H1 (cell line): ENCODE measurements around the gene SUPT4H1. TPM values are rescaled to one million over a fixed set of nuclear protein-coding genes. Genes with fewer than 3 reads are reported as not detected.
A peak's percentile ranks its signal among the peaks of the same experiment; 100 is the strongest.

ENCODE experiments used
- CTCF ChIA-PET: fragments of 300-600 bp; sonication (Branson Sonifier 250); formaldehyde crosslinking; loops from one replicate; lab custom pipeline; 2021; ENCODE audit not compliant: partially characterized antibody; lab: Charles Lee
- POLR2A ChIA-PET: fragments of 300-600 bp; sonication (Branson Sonifier 250); formaldehyde crosslinking; loops from one replicate; lab custom pipeline; 2021; ENCODE audit warnings: inconsistent platforms; ENCODE audit not compliant: partially characterized antibody; lab: Charles Lee
- DNase-seq, 2 experiments: peaks; one replicate each; pipeline versions ENCODE4 v3.0.0 to v3.0.0-alpha.2; 2010 to 2022; ENCODE audit warnings: low spot score in 2 of 2, low read depth in 1 of 2, mixed read lengths in 1 of 2
- FAIRE-seq: peaks from 2 replicates; lab custom pipeline; 2011; peaks lifted over from hg19 to GRCh38; lab: Jason Lieb, UNC
- H2AFZ ChIP-seq: 2 replicates; pipeline ENCODE4 v1.8.1; 2012; ENCODE audit warnings: low read length, inconsistent platforms
- H2AK5ac ChIP-seq: 2 replicates; pipeline ENCODE4 v1.6.1; 2013; ENCODE audit warnings: low read depth, low read length
- H2BK120ac ChIP-seq: replicated peaks from 2 replicates; pipeline ENCODE3; 2013; ENCODE audit warnings: low read depth, low read length, inconsistent platforms
- H2BK12ac ChIP-seq: 2 replicates; pipeline ENCODE4 v1.6.1; 2013; ENCODE audit warnings: low read depth, low read length
- H2BK15ac ChIP-seq: 2 replicates; pipeline ENCODE4 v1.6.1; 2013; ENCODE audit warnings: low read length
- H2BK20ac ChIP-seq: 2 replicates; pipeline ENCODE4 v1.6.1; 2013; ENCODE audit warnings: low read length
- H2BK5ac ChIP-seq: 2 replicates; pipeline ENCODE4 v1.6.1; 2013; ENCODE audit warnings: low read depth, low read length
- H3K14ac ChIP-seq: 2 replicates; pipeline ENCODE4 v1.6.1; 2013; ENCODE audit warnings: inconsistent platforms; ENCODE audit not compliant: insufficient read length
- H3K18ac ChIP-seq: 2 replicates; pipeline ENCODE4 v1.6.1; 2013; ENCODE audit warnings: low read length; ENCODE audit errors: extremely low read depth
- H3K23ac ChIP-seq: 2 replicates; pipeline ENCODE4 v1.6.1; 2013; ENCODE audit warnings: inconsistent platforms; ENCODE audit not compliant: insufficient read length
- H3K23me2 ChIP-seq: 2 replicates; pipeline ENCODE4 v1.6.1; 2013; ENCODE audit warnings: low read depth, low read length
- H3K27ac ChIP-seq: 2 replicates; pipeline ENCODE4 v1.6.1; 2011; ENCODE audit warnings: low read depth, low read length, inconsistent platforms
- H3K27me3 ChIP-seq, 4 experiments: replicated peaks in 1 of 4; 1 replicate in 1 of 4; 2 replicates in 3 of 4; pipeline versions ENCODE4 v1.6.1 to v1.8.1; 2011 to 2013; ENCODE audit warnings: low read length in 3 of 4, mild to moderate bottlenecking in 3 of 4, inconsistent platforms in 2 of 4, mixed read lengths in 2 of 4, moderate library complexity in 1 of 4; ENCODE audit not compliant: control insufficient read depth in 3 of 4, insufficient read depth in 3 of 4; ENCODE audit errors: extremely low read depth in 1 of 4
- H3K36me3 ChIP-seq, 4 experiments: 2 replicates each; pipeline versions ENCODE4 v1.6.1 to v1.8.1; 2011 to 2013; ENCODE audit warnings: mild to moderate bottlenecking in 4 of 4, low read length in 3 of 4, moderate library complexity in 2 of 4, control low read depth in 1 of 4, inconsistent platforms in 1 of 4; ENCODE audit not compliant: insufficient read depth in 4 of 4, control insufficient read depth in 2 of 4
- H3K4ac ChIP-seq: replicated peaks from 2 replicates; pipeline ENCODE3; 2013; ENCODE audit warnings: low read length, low read depth, mixed read lengths, inconsistent platforms; ENCODE audit not compliant: insufficient read length
- H3K4me1 ChIP-seq, 4 experiments: replicated peaks in 1 of 4; 1 replicate in 1 of 4; 2 replicates in 3 of 4; pipeline versions ENCODE4 v1.6.1 to v1.8.1; 2011 to 2013; ENCODE audit warnings: low read length in 3 of 4, inconsistent platforms in 2 of 4, mixed read lengths in 1 of 4; ENCODE audit not compliant: insufficient read depth in 4 of 4, control insufficient read depth in 3 of 4
- H3K4me2 ChIP-seq, 2 experiments: 2 replicates each; pipeline versions ENCODE4 v1.6.1 to v1.8.1; 2011 to 2013; ENCODE audit warnings: low read depth in 2 of 2, low read length in 2 of 2, control low read depth in 1 of 2, inconsistent platforms in 1 of 2, mild to moderate bottlenecking in 1 of 2; ENCODE audit not compliant: insufficient read depth in 1 of 2
- H3K4me3 ChIP-seq, 4 experiments: fragments of 200-600, 300-600 bp in 1 of 4; sonication (generic), shearing (Covaris generic), sonication (Bioruptor Twin) in 1 of 4; 2 replicates each; pipeline versions ENCODE4 v1.5.1 to v1.8.1; 2011 to 2016; ENCODE audit warnings: low read length in 4 of 4, low read depth in 3 of 4, control low read depth in 2 of 4, inconsistent platforms in 2 of 4, mild to moderate bottlenecking in 2 of 4, mixed read lengths in 1 of 4, moderate library complexity in 1 of 4; ENCODE audit not compliant: insufficient read depth in 2 of 4; ENCODE audit errors: extremely low read depth in 1 of 4
- H3K56ac ChIP-seq: replicated peaks from 2 replicates; pipeline ENCODE3; 2013; ENCODE audit warnings: low read depth, mild to moderate bottlenecking, mixed read lengths, low read length, inconsistent platforms; ENCODE audit not compliant: insufficient read length
- H3K79me1 ChIP-seq: 2 replicates; pipeline ENCODE4 v1.6.1; 2013; ENCODE audit warnings: low read depth, low read length, control low read depth
- H3K79me2 ChIP-seq, 2 experiments: 2 replicates each; pipeline versions ENCODE4 v1.6.1 to v1.8.1; 2012 to 2013; ENCODE audit warnings: low read length in 2 of 2, mild to moderate bottlenecking in 2 of 2, inconsistent platforms in 1 of 2; ENCODE audit not compliant: insufficient read depth in 2 of 2, control insufficient read depth in 1 of 2
- H3K9ac ChIP-seq, 4 experiments: replicated peaks in 1 of 4; 1 replicate in 1 of 4; 2 replicates in 3 of 4; pipeline versions ENCODE4 v1.6.1 to v1.8.1; 2011 to 2013; ENCODE audit warnings: low read depth in 3 of 4, low read length in 3 of 4, control low read depth in 2 of 4, mild to moderate bottlenecking in 2 of 4, moderate library complexity in 2 of 4, inconsistent platforms in 1 of 4; ENCODE audit errors: extremely low read depth in 1 of 4
- H3K9me3 ChIP-seq, 2 experiments: 2 replicates each; pipeline versions ENCODE4 v1.6.1 to v1.8.1; 2012 to 2013; ENCODE audit warnings: mild to moderate bottlenecking in 2 of 2, moderate library complexity in 2 of 2, control low read depth in 1 of 2, inconsistent platforms in 1 of 2, low read depth in 1 of 2, low read length in 1 of 2, mixed read lengths in 1 of 2; ENCODE audit not compliant: insufficient read depth in 2 of 2
- H4K20me1 ChIP-seq, 2 experiments: replicated peaks in 1 of 2; 2 replicates each; pipeline versions ENCODE3 to v1.8.1; 2011 to 2013; ENCODE audit warnings: inconsistent platforms in 2 of 2, low read length in 2 of 2, mild to moderate bottlenecking in 1 of 2; ENCODE audit not compliant: insufficient read depth in 2 of 2, control insufficient read depth in 1 of 2
- H4K5ac ChIP-seq: 2 replicates; pipeline ENCODE4 v1.6.1; 2013; ENCODE audit warnings: low read length, low read depth, mixed read lengths, inconsistent platforms; ENCODE audit not compliant: insufficient read length
- H4K8ac ChIP-seq: 2 replicates; pipeline ENCODE4 v1.8.0; 2013; ENCODE audit warnings: mild to moderate bottlenecking, moderate library complexity, low read length, inconsistent platforms; ENCODE audit not compliant: insufficient read depth; ENCODE audit errors: extremely low read depth
- H4K91ac ChIP-seq: replicated peaks from 2 replicates; pipeline ENCODE3; 2013; ENCODE audit warnings: low read length, mixed read lengths, inconsistent platforms; ENCODE audit not compliant: insufficient read length
- CTBP2 ChIP-seq: IDR thresholded peaks from 2 replicates; pipeline ENCODE4 v1.7.0; 2011; ENCODE audit warnings: borderline replicate concordance, mild to moderate bottlenecking, moderate library complexity, mixed read lengths, low read length; ENCODE audit not compliant: insufficient read depth, insufficient read length
- EP300 ChIP-seq, 2 experiments: IDR thresholded peaks; 1 replicate in 1 of 2; 2 replicates in 1 of 2; pipeline ENCODE4 v1.6.1; 2011 to 2012; ENCODE audit warnings: low read depth in 2 of 2, low read length in 2 of 2, mild to moderate bottlenecking in 2 of 2, borderline replicate concordance in 1 of 2, inconsistent platforms in 1 of 2, moderate library complexity in 1 of 2
- EZH2 ChIP-seq: fragments of 200-600 bp; sonication (generic); IDR thresholded peaks from 2 replicates; pipeline ENCODE4 v1.7.1; 2012; ENCODE audit warnings: low read depth, mild to moderate bottlenecking, moderate library complexity, low read length, inconsistent platforms; ENCODE audit not compliant: severe bottlenecking
- GABPA ChIP-seq: IDR thresholded peaks from 2 replicates; pipeline ENCODE4 v1.6.1; 2011; ENCODE audit warnings: mild to moderate bottlenecking, low read length, moderate library complexity, borderline replicate concordance; ENCODE audit not compliant: insufficient read depth
- NRF1 ChIP-seq: IDR thresholded peaks from 2 replicates; pipeline ENCODE4 v1.6.1; 2011; ENCODE audit warnings: mild to moderate bottlenecking, low read depth, low read length, improper control_type of control experiment
- PHF8 ChIP-seq: fragments of 200-600 bp; sonication (generic); conservative IDR thresholded peaks from 2 replicates; pipeline ENCODE4 v1.7.1; 2012; ENCODE audit warnings: low read depth, mild to moderate bottlenecking, inconsistent platforms, low read length, moderate library complexity
- TBP ChIP-seq: IDR thresholded peaks from 2 replicates; pipeline ENCODE4 v1.6.1; 2011; ENCODE audit warnings: low read depth, low read length, improper control_type of control experiment
- TEAD4 ChIP-seq: IDR thresholded peaks from 2 replicates; pipeline ENCODE4 v1.6.1; 2012; ENCODE audit warnings: low read depth, low read length, inconsistent platforms, mixed read lengths
- USF2 ChIP-seq: IDR thresholded peaks from 2 replicates; pipeline ENCODE4 v1.6.1; 2011; ENCODE audit warnings: low read length, improper control_type of control experiment
- WGBS, 2 experiments: shearing (Covaris generic) in 1 of 2; methylation state at CpG; one replicate each; pipeline versions ENCODE4 v1.1.6 to v1.1.7; 2013 to 2015; ENCODE audit warnings: low lambda C conversion rate in 2 of 2, mixed read lengths in 2 of 2, inconsistent platforms in 1 of 2, low coverage in 1 of 2, missing lambda C conversion rate in 1 of 2; ENCODE audit not compliant: insufficient replicate concordance in 2 of 2, insufficient coverage in 1 of 2, insufficient read length in 1 of 2; ENCODE audit errors: extremely low coverage in 1 of 2, missing lambda C conversion rate in 1 of 2; 5-methylcytosine and 5-hydroxymethylcytosine counted together
- polyA plus RNA-seq, 7 experiments: library from polyadenylated mRNA; depleted of rRNA in 3 of 7; stranded (reverse) in 5 of 7; unstranded in 2 of 7; fragments of >200 nt in 5 of 7; fragments of 200-250 nt in 2 of 7; gene quantifications; 1 replicate in 5 of 7; 2 replicates in 1 of 7; 4 replicates in 1 of 7; pipeline versions ENCODE4 v1.2.1 to v1.2.3, GENCODE V29; 2011 to 2013; ENCODE audit warnings: missing spikeins in 2 of 7, mixed read lengths in 2 of 7
- total RNA-seq: library from RNA; stranded (reverse); fragmentation: NEBNext Ultra II Directional; extraction: Animal tissue kit (Norgen Biotek cat#: 25700); gene quantifications from 2 replicates; pipeline ENCODE4 v1.2.1, GENCODE V29; 2021

SUPT4H1 gene
- total and polyA plus RNA-seq, 2 of the 8 experiments (the other 6 are each of a cell fraction or from before 2014, with no cell fraction given) = 112 to 143 TPM

DNA sequence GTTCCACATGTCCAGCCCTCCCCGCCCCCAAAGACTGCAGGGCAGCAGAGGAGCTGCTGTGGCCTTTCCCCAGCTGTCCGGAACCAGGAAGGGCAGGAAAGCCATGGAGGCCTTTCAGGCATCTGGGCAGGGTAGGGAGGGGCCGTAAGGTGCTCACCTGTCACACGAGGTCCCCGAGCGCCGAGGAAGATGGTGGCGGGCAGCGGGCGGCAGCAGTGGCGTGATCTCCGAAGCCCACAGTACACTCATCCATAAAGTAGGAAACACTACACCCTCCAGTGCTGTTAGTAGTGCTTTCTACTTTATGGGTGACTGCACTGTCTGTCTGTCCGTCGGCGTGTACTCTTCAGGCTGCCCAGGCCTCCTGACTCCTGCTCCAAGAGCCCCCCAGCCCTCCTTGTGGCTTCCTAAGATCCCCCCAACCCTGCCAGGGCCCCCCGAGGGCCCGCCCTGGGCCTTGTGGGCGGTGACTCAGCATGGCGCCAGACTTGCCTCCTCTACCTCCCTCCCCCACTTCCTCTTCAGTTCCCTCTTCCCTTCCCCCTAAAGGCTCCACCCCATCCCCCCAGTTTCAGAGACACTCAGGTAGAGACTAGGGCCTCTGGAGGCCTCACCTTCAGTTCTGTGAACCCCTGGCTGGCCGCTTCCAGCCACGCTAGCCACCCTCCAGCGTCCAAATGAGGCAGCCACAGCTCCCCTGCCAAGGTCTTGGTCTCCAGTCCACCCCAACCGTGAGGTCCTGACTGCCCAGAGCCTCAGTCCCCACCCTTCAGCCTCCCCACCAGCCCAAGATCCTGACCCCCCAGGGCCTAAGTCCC lies 20.8 kb downstream of the SUPT4H1 start:
- no peak for DNase-seq
- no peak for TF ChIP-seq EP300 (IDR thresholded peaks at IDR 0.05; ENCODE audit: borderline replicate concordance in 1 of 2, low read depth in 2 of 2, low read length in 2 of 2)
- TF ChIP-seq EZH2 = no peak
- no peak for TF ChIP-seq NRF1
- no peak for TF ChIP-seq TBP
- TF ChIP-seq CTBP2 = no peak
- TF ChIP-seq GABPA = no peak
- TF ChIP-seq TEAD4 = no peak
- no peak for TF ChIP-seq USF2
- no peak for TF ChIP-seq PHF8

More for the DNA sequence above, 20.8 kb downstream of the SUPT4H1 start:
- Histone ChIP-seq H3K23ac (no peak overlapping the region), H4K91ac (peak overlapping the region; percentile 86), H4K20me1 (peaks cover 0 to 2% of the 10 kb centered on the region in 2 experiments), H2BK20ac (peak overlapping the region; percentile 86), H3K27me3 (peaks cover 0 to 2% (median 0%) of the 10 kb centered on the region in 4 experiments; a peak in 3 of 7 replicates), H2BK12ac (peak overlapping the region; percentile 93), H2BK120ac (no peak overlapping the region), H2BK15ac (peak overlapping the region; percentile 61; the same call in 1 of the 2 replicates), H3K9ac (no peak overlapping the region), H3K27ac (no peak overlapping the region), H4K5ac (no peak overlapping the region), H2AFZ (no peak overlapping the region), H3K14ac (no peak overlapping the region), H2BK5ac (peak overlapping the region; percentile 88; the same call in 1 of the 2 replicates), H3K79me1 (no peaks in the 10 kb centered on the region), H3K18ac (peak overlapping the region; percentile 85), H3K56ac (no peak overlapping the region), H2AK5ac (peak overlapping the region; percentile 16; the same call in 1 of the 2 replicates), H3K4me3 (no peak overlapping the region), H3K79me2 (no peaks in the 10 kb centered on the region), H3K4me1 (peaks cover 0 to 24% (median 17%) of the 10 kb centered on the region in 4 experiments; a peak in 6 of 7 replicates), H3K36me3 (no peaks in the 10 kb centered on the region), H3K4ac (peak overlapping the region; percentile 71), H3K4me2 (0 out of 4 replicates have a peak overlapping the region, but pooled peaks of 1 of the 2 experiments have one; percentile 13), H4K8ac (0 out of 2 replicates have a peak overlapping the region, but pooled peaks have one; percentile 3), H3K9me3 (no peaks in the 10 kb centered on the region), H3K23me2 (no peaks in the 10 kb centered on the region)
- no peak for FAIRE-seq
- CTCF ChIA-PET = interaction anchor here (1.0 to 18.5 kb wide), 3 partner anchors 13 to 27 kb away, joined by 3 to 384 read pairs (median 3); partner anchors contain the start of gene TSPOAP1
- POLR2A ChIA-PET = interaction anchor here (0.7 to 2.2 kb wide), 7 partner anchors 8 to 25 kb away, joined by 3 to 13 read pairs (median 3); partner anchors contain the start of gene SUPT4H1
- 90% methylated on average over 20 of the region's 23 CpGs; no CpG with 5 or more reads in 1 of the 2 experiments for WGBS, 2 experiments
